ENCODE measurements around the gene MT1M. TPM values are rescaled to one million over a fixed set of nuclear protein-coding genes. Genes with fewer than 3 reads are reported as not detected.

Gene MT1M
- total RNA-seq, 4 donors from 2014 or later = 38.5 to 103 (median 53.2) TPM

DNA sequence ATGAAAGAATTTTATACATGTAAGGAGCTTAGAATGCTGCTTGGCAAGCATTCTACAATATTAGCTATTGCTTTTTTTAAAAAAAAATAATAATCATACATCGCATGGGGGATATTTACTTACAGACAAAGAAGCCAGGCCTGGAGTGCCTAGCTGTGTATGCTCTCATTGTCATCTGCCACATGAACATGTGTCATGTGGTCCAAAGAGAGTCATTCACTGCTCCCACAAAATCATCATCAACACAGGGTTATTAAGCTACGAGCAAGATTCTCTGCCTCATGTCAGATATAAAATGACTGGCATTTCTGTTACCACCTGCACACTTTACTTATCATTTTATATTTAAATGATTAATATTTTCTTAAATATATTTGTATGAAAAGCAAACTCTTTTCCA, 8.8 kb upstream of the MT1M start:
- no peaks in the 10 kb centered on the region for H3K36me3 ChIP-seq
- TF ChIP-seq POLR2A (IDR thresholded peaks at IDR 0.05) (no peak), EP300 (IDR thresholded peaks at IDR 0.05) (no peak)
- TF ChIP-seq, protein P1, sequence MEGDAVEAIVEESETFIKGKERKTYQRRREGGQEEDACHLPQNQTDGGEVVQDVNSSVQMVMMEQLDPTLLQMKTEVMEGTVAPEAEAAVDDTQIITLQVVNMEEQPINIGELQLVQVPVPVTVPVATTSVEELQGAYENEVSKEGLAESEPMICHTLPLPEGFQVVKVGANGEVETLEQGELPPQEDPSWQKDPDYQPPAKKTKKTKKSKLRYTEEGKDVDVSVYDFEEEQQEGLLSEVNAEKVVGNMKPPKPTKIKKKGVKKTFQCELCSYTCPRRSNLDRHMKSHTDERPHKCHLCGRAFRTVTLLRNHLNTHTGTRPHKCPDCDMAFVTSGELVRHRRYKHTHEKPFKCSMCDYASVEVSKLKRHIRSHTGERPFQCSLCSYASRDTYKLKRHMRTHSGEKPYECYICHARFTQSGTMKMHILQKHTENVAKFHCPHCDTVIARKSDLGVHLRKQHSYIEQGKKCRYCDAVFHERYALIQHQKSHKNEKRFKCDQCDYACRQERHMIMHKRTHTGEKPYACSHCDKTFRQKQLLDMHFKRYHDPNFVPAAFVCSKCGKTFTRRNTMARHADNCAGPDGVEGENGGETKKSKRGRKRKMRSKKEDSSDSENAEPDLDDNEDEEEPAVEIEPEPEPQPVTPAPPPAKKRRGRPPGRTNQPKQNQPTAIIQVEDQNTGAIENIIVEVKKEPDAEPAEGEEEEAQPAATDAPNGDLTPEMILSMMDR (IDR thresholded peaks at IDR 0.05) = no peak
- no peak overlapping the region for H3K27ac ChIP-seq
- H3K4me3 ChIP-seq = no peak overlapping the region
- no peaks in the 10 kb centered on the region for H3K9me3 ChIP-seq
- no peak for DNase-seq (ENCODE audit: low spot score in 2 of 2)
- H3K4me1 ChIP-seq = peaks cover 0 to 30% (median 7%) of the 10 kb centered on the region in 4 donors
- 83 to 88% methylated on average over 2 of the region's 2 CpGs for WGBS, 2 donors
- no peaks in the 10 kb centered on the region for H3K27me3 ChIP-seq

DNA sequence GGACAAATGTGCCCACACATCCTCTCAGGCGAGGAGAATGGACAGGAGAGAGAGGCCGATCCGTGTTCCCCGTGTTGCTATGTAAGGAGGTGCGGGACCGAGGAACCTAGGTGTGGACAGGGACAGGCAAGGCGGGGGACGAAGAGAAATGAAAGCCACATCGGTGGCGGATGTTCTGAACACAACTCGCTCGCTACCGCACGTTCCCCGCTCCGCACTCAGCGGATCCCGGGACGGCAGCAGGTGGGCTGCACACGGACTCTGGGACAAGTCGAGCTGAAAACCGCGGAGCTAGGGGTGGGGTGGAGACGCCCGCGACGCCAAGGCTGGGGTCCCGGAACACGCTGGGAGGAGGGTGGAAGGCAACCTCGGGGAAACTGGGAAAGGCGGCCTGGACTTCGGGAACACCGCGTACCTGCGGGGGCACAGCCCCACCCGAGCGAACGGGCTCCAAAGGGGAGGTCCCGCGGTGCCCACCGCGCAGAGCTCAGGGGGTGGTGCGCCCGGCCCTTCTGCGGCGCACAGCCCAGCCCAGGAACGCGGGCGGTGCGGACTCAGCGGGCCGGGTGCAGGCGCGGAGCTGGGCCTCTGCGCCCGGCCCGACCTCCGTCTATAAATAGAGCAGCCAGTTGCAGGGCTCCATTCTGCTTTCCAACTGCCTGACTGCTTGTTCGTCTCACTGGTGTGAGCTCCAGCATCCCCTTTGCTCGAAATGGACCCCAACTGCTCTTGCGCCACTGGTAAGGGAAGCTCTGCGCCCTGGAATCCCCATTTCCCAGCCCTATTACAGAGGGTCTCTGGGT, 7.1 kb upstream of the MT1M start, which contains the start of gene MT1E:
Gene MT1E (plus strand): TSS at position 642 of the 803 bp plus-strand sequence. CDS start 71 bp downstream, at position 713.
- peak; percentile 64 to 96 for TF ChIP-seq EP300 (IDR thresholded peaks at IDR 0.05)
- TF ChIP-seq, protein P1 (IDR thresholded peaks at IDR 0.05) = no peak
- TF ChIP-seq POLR2A (IDR thresholded peaks at IDR 0.05) = peak in 1 of 2 donors; percentile 90
- WGBS, 2 donors = 2 to 3% methylated on average over 43 to 50 of the region's 62 CpGs
- H3K27ac ChIP-seq = peak within 1 kb of the TSS; percentile 72 to 96 (median 90)
- no peaks in the 10 kb centered on the region for H3K9me3 ChIP-seq
- no peaks in the 10 kb centered on the region for H3K36me3 ChIP-seq
- H3K4me3 ChIP-seq = peak within 1 kb of the TSS; percentile 48 to 70 (median 66)
- peak; percentile 42 to 43 for DNase-seq (ENCODE audit: low spot score in 2 of 2)
- H3K27me3 ChIP-seq = no peaks in the 10 kb centered on the region
- H3K4me1 ChIP-seq = peaks cover 0 to 35% (median 7%) of the 10 kb centered on the region in 4 donors

- Histone ChIP-seq H3K27ac (peak overlapping the region; percentile 72 to 96 (median 90)), H3K36me3 (no peaks in the 10 kb centered on the region), H3K4me1 (peaks cover 0 to 35% (median 7%) of the 10 kb centered on the region in 4 donors), H3K27me3 (no peaks in the 10 kb centered on the region), H3K9me3 (no peaks in the 10 kb centered on the region), H3K4me3 (peak overlapping the region; percentile 48 to 70 (median 66))
- DNase-seq (ENCODE audit: low spot score in 2 of 2) = peak in 1 of 2 donors; percentile 40
- 24 to 30% methylated on average over 16 of the region's 16 CpGs for WGBS, 2 donors
- TF ChIP-seq, protein P1 (IDR thresholded peaks at IDR 0.05) = no peak
- TF ChIP-seq POLR2A (IDR thresholded peaks at IDR 0.05) (peak in 1 of 2 donors; percentile 4), EP300 (IDR thresholded peaks at IDR 0.05) (no peak)
Observed at GRCh38 chr16:56625943-56626654, 6.4 kb upstream of the MT1M start.

GRCh38 chr16:56626685-56627084, 5.8 kb upstream of the MT1M start:
- WGBS, 2 donors = 53 to 57% methylated on average over 7 of the region's 7 CpGs
- Histone ChIP-seq H3K36me3 (no peaks in the 10 kb centered on the region), H3K27me3 (no peaks in the 10 kb centered on the region), H3K4me1 (peaks cover 0 to 38% (median 9%) of the 10 kb centered on the region in 4 donors), H3K9me3 (no peaks in the 10 kb centered on the region), H3K4me3 (peak overlapping the region; percentile 48 to 70 (median 66)), H3K27ac (peak overlapping the region; percentile 72 to 96 (median 90))
- no peak for DNase-seq (ENCODE audit: low spot score in 2 of 2)
- TF ChIP-seq POLR2A (IDR thresholded peaks at IDR 0.05) (no peak), EP300 (IDR thresholded peaks at IDR 0.05) (no peak)
- TF ChIP-seq, protein P1 (IDR thresholded peaks at IDR 0.05) = no peak

All from tibial nerve (tissue), 4 donors.